Vagina (tissue), 2 donors: ENCODE results near the gene ADAT3. TPM values are rescaled to one million over a fixed set of nuclear protein-coding genes. Genes with fewer than 3 reads are reported as not detected.
"Not testable (repeated sequence)": the region's sequence is repeated elsewhere in the genome, so short reads cannot be mapped to it uniquely, and the experiment has no call there.

Experiments used
- DNase-seq, 2 donors: peaks; one replicate each; pipeline ENCODE4 v3.0.0-alpha.2; 2017; ENCODE audit errors: extremely low spot score in 2 of 2
- H3K27ac ChIP-seq: fragments of 200-600 bp; sonication (generic); one replicate; pipeline ENCODE4 v1.5.1; 2019
- H3K27me3 ChIP-seq: fragments of 200-600 bp; sonication (generic); one replicate; pipeline ENCODE4 v1.5.1; 2019
- H3K36me3 ChIP-seq, 2 donors: fragments of 200-600 bp; sonication (generic); one replicate each; pipeline ENCODE4 v1.5.1; 2017 to 2019
- H3K4me1 ChIP-seq: fragments of 200-600 bp; sonication (generic); one replicate; pipeline ENCODE4 v1.5.1; 2019
- H3K4me3 ChIP-seq, 2 donors: fragments of 200-600 bp; sonication (generic); 1 replicate in 1 of 2; 2 replicates in 1 of 2; pipeline ENCODE4 v1.5.1; 2016 to 2019
- H3K9me3 ChIP-seq: fragments of 200-600 bp; sonication (generic); one replicate; pipeline ENCODE4 v1.5.1; 2019
- POLR2A ChIP-seq, 2 donors: fragments of 450-650 bp; IDR thresholded peaks; one replicate each; pipeline ENCODE4 v1.6.1; 2017; ENCODE audit warnings: antibody characterized with exemption in 2 of 2, mild to moderate bottlenecking in 2 of 2, moderate library complexity in 2 of 2
- POLR2AphosphoS5 ChIP-seq, 2 donors: sonication (generic); formaldehyde crosslinking; IDR thresholded peaks; one replicate each; pipeline ENCODE4 v1.9.0; 2017; ENCODE audit warnings: antibody characterized with exemption in 2 of 2, mild to moderate bottlenecking in 2 of 2, low read depth in 1 of 2; ENCODE audit not compliant: insufficient read depth in 1 of 2
- intact Hi-C: fragments of 100-400 bp; cut with DNase I; formaldehyde crosslinking; loops from one replicate; pipeline ENCODE4 v1.15.1; 2023
- total RNA-seq: library from RNA; depleted of rRNA; stranded (reverse); fragments of >200 nt; gene quantifications from one replicate; pipeline ENCODE4 v1.2.3, GENCODE V29; 2016
- TF ChIP-seq, protein P1 (sequence below), 3 experiments: fragments of 450-650 bp in 2 of 3; fragments of 200-600 bp in 1 of 3; sonication (generic) in 1 of 3; IDR thresholded peaks; one replicate each; pipeline ENCODE4 v1.5.1; 2017 to 2019; ENCODE audit warnings: antibody characterized with exemption in 3 of 3, mild to moderate bottlenecking in 2 of 3, moderate library complexity in 2 of 3

The ADAT3 gene
- total RNA-seq, 1 donor from 2014 or later = 5.2 TPM

GRCh38 chr19:1880611-1881392 is 24.4 kb upstream of the ADAT3 start:
- Histone ChIP-seq H3K27ac (peak overlapping the region; percentile 33), H3K27me3 (no peaks in the 10 kb centered on the region), H3K4me1 (peaks cover 59% of the 10 kb centered on the region), H3K36me3 (no peaks in the 10 kb centered on the region), H3K4me3 (no peak overlapping the region), H3K9me3 (no peaks in the 10 kb centered on the region)
- intact Hi-C loops = no loop called here
- DNase-seq = peak in 1 of 2 donors; percentile 79
- TF ChIP-seq POLR2AphosphoS5 (IDR thresholded peaks at IDR 0.05; ENCODE audit: insufficient read depth in 1 of 2, low read depth in 1 of 2) (no peak), POLR2A (IDR thresholded peaks at IDR 0.05) (no peak)
- TF ChIP-seq, protein P1, sequence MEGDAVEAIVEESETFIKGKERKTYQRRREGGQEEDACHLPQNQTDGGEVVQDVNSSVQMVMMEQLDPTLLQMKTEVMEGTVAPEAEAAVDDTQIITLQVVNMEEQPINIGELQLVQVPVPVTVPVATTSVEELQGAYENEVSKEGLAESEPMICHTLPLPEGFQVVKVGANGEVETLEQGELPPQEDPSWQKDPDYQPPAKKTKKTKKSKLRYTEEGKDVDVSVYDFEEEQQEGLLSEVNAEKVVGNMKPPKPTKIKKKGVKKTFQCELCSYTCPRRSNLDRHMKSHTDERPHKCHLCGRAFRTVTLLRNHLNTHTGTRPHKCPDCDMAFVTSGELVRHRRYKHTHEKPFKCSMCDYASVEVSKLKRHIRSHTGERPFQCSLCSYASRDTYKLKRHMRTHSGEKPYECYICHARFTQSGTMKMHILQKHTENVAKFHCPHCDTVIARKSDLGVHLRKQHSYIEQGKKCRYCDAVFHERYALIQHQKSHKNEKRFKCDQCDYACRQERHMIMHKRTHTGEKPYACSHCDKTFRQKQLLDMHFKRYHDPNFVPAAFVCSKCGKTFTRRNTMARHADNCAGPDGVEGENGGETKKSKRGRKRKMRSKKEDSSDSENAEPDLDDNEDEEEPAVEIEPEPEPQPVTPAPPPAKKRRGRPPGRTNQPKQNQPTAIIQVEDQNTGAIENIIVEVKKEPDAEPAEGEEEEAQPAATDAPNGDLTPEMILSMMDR (IDR thresholded peaks at IDR 0.05) = no peak

GRCh38 chr19:1881393-1882088 is 23.7 kb upstream of the ADAT3 start:
- Histone ChIP-seq H3K4me1 (peaks cover 55% of the 10 kb centered on the region), H3K4me3 (peak overlapping the region; percentile 13 to 28)
- not testable (repeated sequence) for H3K27me3 ChIP-seq

GRCh38 chr19:1882089-1882785 is 23.0 kb upstream of the ADAT3 start:
- peak overlapping the region; percentile 13 to 28 for H3K4me3 ChIP-seq
- intact Hi-C loops = no loop called here
- no peak for TF ChIP-seq POLR2A (IDR thresholded peaks at IDR 0.05)
- no peak for TF ChIP-seq POLR2AphosphoS5 (IDR thresholded peaks at IDR 0.05; ENCODE audit: insufficient read depth in 1 of 2, low read depth in 1 of 2)
- TF ChIP-seq, protein P1 (IDR thresholded peaks at IDR 0.05) = no peak
- H3K27ac ChIP-seq = peak overlapping the region; percentile 86
- no peaks in the 10 kb centered on the region for H3K9me3 ChIP-seq
- H3K4me1 ChIP-seq = peaks cover 51% of the 10 kb centered on the region
- peak in 1 of 2 donors; percentile 94 for DNase-seq
- H3K27me3 ChIP-seq = no peaks in the 10 kb centered on the region
- H3K36me3 ChIP-seq = no peaks in the 10 kb centered on the region

More at GRCh38 chr19:1881393-1882088, 23.7 kb upstream of the ADAT3 start:
- intact Hi-C loops, H3K36me3 ChIP-seq, H3K9me3 ChIP-seq: not testable (repeated sequence)
- H3K27ac ChIP-seq = peak overlapping the region; percentile 44
- DNase-seq = peak in 1 of 2 donors; percentile 87

GRCh38 chr19:1882786-1883692 is 22.2 kb upstream of the ADAT3 start:
- TF ChIP-seq POLR2A (IDR thresholded peaks at IDR 0.05) (no peak), POLR2AphosphoS5 (IDR thresholded peaks at IDR 0.05; ENCODE audit: insufficient read depth in 1 of 2, low read depth in 1 of 2) (no peak)
- TF ChIP-seq, protein P1 (IDR thresholded peaks at IDR 0.05) = no peak
- Histone ChIP-seq H3K36me3 (no peaks in the 10 kb centered on the region), H3K27ac (peak overlapping the region; percentile 86), H3K27me3 (no peaks in the 10 kb centered on the region), H3K9me3 (no peaks in the 10 kb centered on the region), H3K4me3 (peak overlapping the region; percentile 96 to 98), H3K4me1 (peaks cover 51% of the 10 kb centered on the region)
- DNase-seq = peak in 1 of 2 donors; percentile 94
- intact Hi-C loops = no loop called here
